ENCODE data around the gene ZBTB14. TPM values are rescaled to one million over a fixed set of nuclear protein-coding genes. Genes with fewer than 3 reads are reported as not detected.

ZBTB14 gene
- total RNA-seq, 2 experiments from 2014 or later = 22.9 to 24.2 TPM

- H3K4me3 Mint-ChIP-seq = no peak overlapping the region
Measured at GRCh38 chr18:5302606-5303005, 7.1 kb upstream of the ZBTB14 start.

GRCh38 chr18:5300476-5301010 lies 5.0 kb upstream of the ZBTB14 start:
- Mint-ChIP-seq H3K9me3 (ENCODE audit: insufficient read depth) (no peaks in the 10 kb centered on the region), H3K27me3 (ENCODE audit: low read depth) (peaks cover 38% of the 10 kb centered on the region), H3K4me1 (ENCODE audit: low read depth) (peaks cover 5% of the 10 kb centered on the region), H3K4me3 (no peak overlapping the region), H3K36me3 (ENCODE audit: low read depth) (no peaks in the 10 kb centered on the region), H3K27ac (no peak overlapping the region)
- DNase-seq = no peak
- ATAC-seq = no peak
- ChIA-PET CTCF (no interaction called here), POLR2A (no interaction called here)

More at GRCh38 chr18:5302606-5303005, 7.1 kb upstream of the ZBTB14 start:
- Mint-ChIP-seq H3K4me1 (ENCODE audit: low read depth) (no peaks in the 10 kb centered on the region), H3K36me3 (ENCODE audit: low read depth) (no peaks in the 10 kb centered on the region), H3K27me3 (ENCODE audit: low read depth) (peaks cover 38% of the 10 kb centered on the region), H3K27ac (no peak overlapping the region), H3K9me3 (ENCODE audit: insufficient read depth) (no peaks in the 10 kb centered on the region)
- ChIA-PET CTCF (no interaction called here), POLR2A (no interaction called here)
- DNase-seq = no peak
- ATAC-seq = no peak

GRCh38 chr18:5298156-5298852 lies 2.8 kb upstream of the ZBTB14 start:
- no peaks in the 10 kb centered on the region for H3K9me3 Mint-ChIP-seq (ENCODE audit: insufficient read depth)
- H3K27me3 Mint-ChIP-seq (ENCODE audit: low read depth) = peaks cover 29% of the 10 kb centered on the region
- DNase-seq = no peak
- no peak overlapping the region for H3K27ac Mint-ChIP-seq
- no peak overlapping the region for H3K4me3 Mint-ChIP-seq
- ChIA-PET CTCF (no interaction called here), POLR2A (interaction anchor here (5.1 kb wide), 1 partner anchor 60 kb away, joined by 176 read pairs; no protein-coding TSS in a partner anchor)
- peaks cover 15% of the 10 kb centered on the region for H3K4me1 Mint-ChIP-seq (ENCODE audit: low read depth)
- no peak for ATAC-seq
- H3K36me3 Mint-ChIP-seq (ENCODE audit: low read depth) = peaks cover under 1% of the 10 kb centered on the region

- Mint-ChIP-seq H3K4me1 (ENCODE audit: low read depth) (peaks cover 19% of the 10 kb centered on the region), H3K27me3 (ENCODE audit: low read depth) (peaks cover 24% of the 10 kb centered on the region), H3K9me3 (ENCODE audit: insufficient read depth) (no peaks in the 10 kb centered on the region), H3K4me3 (no peak overlapping the region), H3K27ac (no peak overlapping the region), H3K36me3 (ENCODE audit: low read depth) (peaks cover 7% of the 10 kb centered on the region)
- CTCF ChIA-PET = interaction anchor here (4.0 kb wide), 1 partner anchor 60 kb away, joined by 40 read pairs; no protein-coding TSS in a partner anchor
- no peak for DNase-seq
- no peak for ATAC-seq
- POLR2A ChIA-PET = interaction anchor here (1.0 to 5.1 kb wide), 3 partner anchors 8 to 59 kb away, joined by 4 to 176 read pairs (median 15); no protein-coding TSS in a partner anchor
Measured at GRCh38 chr18:5297597-5297996, 2.1 kb upstream of the ZBTB14 start.

GRCh38 chr18:5296706-5297320 lies 1.3 kb upstream of the ZBTB14 start:
- Mint-ChIP-seq H3K36me3 (ENCODE audit: low read depth) (peaks cover 14% of the 10 kb centered on the region), H3K4me1 (ENCODE audit: low read depth) (peaks cover 19% of the 10 kb centered on the region), H3K4me3 (peak overlapping the region; percentile 83), H3K27ac (peak overlapping the region; percentile 93), H3K27me3 (ENCODE audit: low read depth) (peaks cover 20% of the 10 kb centered on the region), H3K9me3 (ENCODE audit: insufficient read depth) (no peaks in the 10 kb centered on the region)
- ChIA-PET CTCF (interaction anchor here (1.3 to 4.0 kb wide), 3 partner anchors 12 to 138 kb away, joined by 3 to 40 read pairs (median 3); no protein-coding TSS in a partner anchor), POLR2A (interaction anchor here (0.5 to 5.1 kb wide), 9 partner anchors 9 to 201 kb away, joined by 3 to 176 read pairs (median 4); no protein-coding TSS in a partner anchor)
- peak; percentile 7 for ATAC-seq
- DNase-seq = peak; percentile 70

GRCh38 chr18:5295981-5296705 lies 617 bp upstream of the ZBTB14 start:
- peak; percentile 94 for DNase-seq
- ChIA-PET CTCF (interaction anchor here (1.3 to 4.0 kb wide), 3 partner anchors 12 to 137 kb away, joined by 3 to 40 read pairs (median 3); no protein-coding TSS in a partner anchor), POLR2A (interaction anchor here (0.5 to 5.1 kb wide), 12 partner anchors 9 to 201 kb away, joined by 3 to 176 read pairs (median 4); no protein-coding TSS in a partner anchor)
- H3K9me3 Mint-ChIP-seq (ENCODE audit: insufficient read depth) = no peaks in the 10 kb centered on the region
- peaks cover 24% of the 10 kb centered on the region for H3K4me1 Mint-ChIP-seq (ENCODE audit: low read depth)
- peak; percentile 79 for ATAC-seq
- peak overlapping the region; percentile 83 for H3K4me3 Mint-ChIP-seq
- peaks cover 15% of the 10 kb centered on the region for H3K27me3 Mint-ChIP-seq (ENCODE audit: low read depth)
- H3K36me3 Mint-ChIP-seq (ENCODE audit: low read depth) = peaks cover 21% of the 10 kb centered on the region
- peak overlapping the region; percentile 93 for H3K27ac Mint-ChIP-seq

- DNase-seq (peak; percentile 64), ATAC-seq (peak; percentile 27)
- Mint-ChIP-seq H3K4me3 (peak overlapping the region; percentile 87), H3K36me3 (ENCODE audit: low read depth) (peaks cover 33% of the 10 kb centered on the region), H3K27me3 (ENCODE audit: low read depth) (peaks cover 8% of the 10 kb centered on the region), H3K9me3 (ENCODE audit: insufficient read depth) (no peaks in the 10 kb centered on the region), H3K4me1 (ENCODE audit: low read depth) (peaks cover 24% of the 10 kb centered on the region), H3K27ac (peak overlapping the region; percentile 95)
- POLR2A ChIA-PET = interaction anchor here (0.6 to 5.1 kb wide), 13 partner anchors 9 to 136 kb away, joined by 3 to 176 read pairs (median 3); no protein-coding TSS in a partner anchor
- CTCF ChIA-PET = interaction anchor here (0.6 to 4.0 kb wide), 5 partner anchors 10 to 221 kb away, joined by 3 to 40 read pairs (median 6); no protein-coding TSS in a partner anchor
Measured at GRCh38 chr18:5294457-5295230, 882 bp downstream of the ZBTB14 start.

GRCh38 chr18:5294113-5294456 lies 1.4 kb downstream of the ZBTB14 start:
- ChIA-PET CTCF (interaction anchor here (1.1 to 4.0 kb wide), 3 partner anchors 11 to 221 kb away, joined by 6 to 40 read pairs (median 7); no protein-coding TSS in a partner anchor), POLR2A (interaction anchor here (0.9 to 5.1 kb wide), 6 partner anchors 10 to 55 kb away, joined by 3 to 176 read pairs (median 4); no protein-coding TSS in a partner anchor)
- Mint-ChIP-seq H3K36me3 (ENCODE audit: low read depth) (peaks cover 33% of the 10 kb centered on the region), H3K4me3 (peak overlapping the region; percentile 87), H3K27ac (peak overlapping the region; percentile 95), H3K27me3 (ENCODE audit: low read depth) (peaks cover 2% of the 10 kb centered on the region), H3K4me1 (ENCODE audit: low read depth) (peaks cover 24% of the 10 kb centered on the region), H3K9me3 (ENCODE audit: insufficient read depth) (no peaks in the 10 kb centered on the region)
- DNase-seq = no peak
- no peak for ATAC-seq

GRCh38 chr18:5288517-5288935 lies 7.0 kb downstream of the ZBTB14 start:
- no peak for ATAC-seq

GRCh38 chr18:5287854-5288253 lies 7.7 kb downstream of the ZBTB14 start:
- Mint-ChIP-seq H3K9me3 (ENCODE audit: insufficient read depth) (no peaks in the 10 kb centered on the region), H3K27me3 (ENCODE audit: low read depth) (no peaks in the 10 kb centered on the region), H3K36me3 (ENCODE audit: low read depth) (peaks cover 47% of the 10 kb centered on the region), H3K4me1 (ENCODE audit: low read depth) (peaks cover 10% of the 10 kb centered on the region), H3K27ac (no peak overlapping the region), H3K4me3 (no peak overlapping the region)
- ATAC-seq (no peak), DNase-seq (no peak)
- ChIA-PET POLR2A (no interaction called here), CTCF (no interaction called here)

More at GRCh38 chr18:5288517-5288935, 7.0 kb downstream of the ZBTB14 start:
- POLR2A ChIA-PET = no interaction called here
- no peak for DNase-seq
- peaks cover 52% of the 10 kb centered on the region for H3K36me3 Mint-ChIP-seq (ENCODE audit: low read depth)
- no peaks in the 10 kb centered on the region for H3K27me3 Mint-ChIP-seq (ENCODE audit: low read depth)
- no peaks in the 10 kb centered on the region for H3K9me3 Mint-ChIP-seq (ENCODE audit: insufficient read depth)
- H3K4me3 Mint-ChIP-seq = no peak overlapping the region
- peaks cover 11% of the 10 kb centered on the region for H3K4me1 Mint-ChIP-seq (ENCODE audit: low read depth)
- CTCF ChIA-PET = no interaction called here
- no peak overlapping the region for H3K27ac Mint-ChIP-seq

GRCh38 chr18:5286525-5286924 lies 9.0 kb downstream of the ZBTB14 start:
- no peak for ATAC-seq
- H3K27me3 Mint-ChIP-seq (ENCODE audit: low read depth) = no peaks in the 10 kb centered on the region
- no peaks in the 10 kb centered on the region for H3K9me3 Mint-ChIP-seq (ENCODE audit: insufficient read depth)
- DNase-seq = no peak
- CTCF ChIA-PET = no interaction called here
- POLR2A ChIA-PET = no interaction called here
- no peak overlapping the region for H3K4me3 Mint-ChIP-seq
- peaks cover 10% of the 10 kb centered on the region for H3K4me1 Mint-ChIP-seq (ENCODE audit: low read depth)
- H3K27ac Mint-ChIP-seq = no peak overlapping the region
- peaks cover 35% of the 10 kb centered on the region for H3K36me3 Mint-ChIP-seq (ENCODE audit: low read depth)

Data from activated CD8-positive, alpha-beta T cell treated with anti-CD3 and anti-CD28 coated beads, Interleukin-2, amount 10 ng/mL, durations not matched to agents 7 days and 5 days (primary cell).